ENCODE measurements around the gene KCNQ1. TPM values are rescaled to one million over a fixed set of nuclear protein-coding genes. Genes with fewer than 3 reads are reported as not detected.

The KCNQ1 gene
- total and polyA plus RNA-seq, 2 donors (not counting 3 experiments of a cell fraction or from before 2014, with no cell fraction given), result 0.07 to 0.09 TPM

DNA sequence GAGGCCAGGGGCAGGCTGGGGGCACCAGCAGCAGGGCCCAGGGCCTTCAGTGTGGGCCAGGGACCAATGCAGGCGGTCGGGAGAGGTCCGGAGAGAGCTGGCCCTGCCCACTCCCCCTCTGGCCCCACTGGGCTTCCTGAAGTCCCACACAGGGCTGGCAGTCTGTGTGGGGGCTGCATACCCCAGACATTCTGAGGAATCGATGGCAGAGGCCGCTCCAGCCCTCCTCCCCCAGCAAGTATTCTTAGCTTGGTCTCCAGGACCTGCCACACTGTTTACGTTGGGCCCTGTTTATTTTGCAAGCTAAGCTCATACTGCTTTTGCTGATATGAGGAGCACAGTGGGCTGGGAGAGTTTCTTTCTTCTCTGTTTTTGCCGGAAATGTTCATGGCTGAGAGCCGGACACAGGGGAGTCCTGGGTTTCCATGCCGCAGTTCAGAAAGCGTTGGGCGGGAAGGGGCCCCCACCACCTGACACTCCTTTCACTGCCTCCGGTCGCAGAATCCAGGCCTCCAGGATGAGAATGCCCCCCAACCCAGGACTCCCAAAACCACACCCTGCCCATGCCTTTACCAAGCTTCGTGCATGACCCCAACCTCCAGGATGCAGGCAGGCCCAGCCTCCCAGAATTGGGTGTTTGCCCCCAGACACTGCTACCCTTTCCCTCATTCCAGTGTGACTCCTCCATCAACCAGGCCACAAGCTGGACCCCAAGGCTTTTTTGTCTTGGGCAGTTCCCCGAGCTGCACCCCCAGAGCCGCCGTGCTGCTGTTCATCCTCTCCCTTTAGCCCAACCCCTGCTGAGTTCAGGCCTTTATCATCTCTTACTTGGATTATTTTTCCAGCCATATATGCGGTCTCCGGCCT lies 336.8 kb downstream of the KCNQ1 start:
- intact Hi-C loops (cut with micrococcal nuclease), result no loop called here
- no peak overlapping the region for H3K27ac ChIP-seq (ENCODE audit: insufficient read depth, low read depth, low read length)
- no peak for FAIRE-seq

DNA sequence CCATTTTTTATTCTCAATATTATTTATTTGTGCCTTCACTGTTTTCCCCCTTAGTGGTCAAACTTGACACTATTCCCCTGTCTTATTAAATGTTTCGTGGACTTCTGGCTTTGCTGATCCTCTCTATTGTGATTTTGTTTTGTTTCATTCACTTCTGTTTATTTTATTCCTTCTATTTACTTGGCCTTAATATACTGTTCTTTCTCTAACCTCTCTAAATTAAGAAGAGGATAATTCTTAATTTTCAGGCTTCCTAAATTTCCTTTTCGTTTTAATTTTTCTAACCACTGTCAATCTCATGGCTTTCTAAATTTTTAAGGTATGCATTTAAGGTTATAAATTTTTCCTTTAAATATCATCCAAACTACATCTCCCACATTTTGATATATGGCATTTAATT lies 338.0 kb downstream of the KCNQ1 start:
- DNase-seq (ENCODE audit: low read depth, low spot score), result no peak
- no peak overlapping the region for H3K4me3 ChIP-seq (replicated peaks in 1 of 3; ENCODE audit: insufficient read depth in 1 of 3, low read depth in 1 of 3, low read length in 3 of 3)
- ChIA-PET CTCF (no interaction called here), POLR2A (no interaction called here)
- intact Hi-C loops (cut with micrococcal nuclease), result no loop called here
- H3K79me2 ChIP-seq (ENCODE audit: control insufficient read depth, insufficient read depth, low read length), result no peaks in the 10 kb centered on the region
- no peak overlapping the region for H3K27ac ChIP-seq (ENCODE audit: insufficient read depth, low read depth, low read length)
- H3K9me1 ChIP-seq (replicated peaks; ENCODE audit: control insufficient read depth, extremely low read depth, insufficient read depth, low read length), result no peaks in the 10 kb centered on the region
- no peaks in the 10 kb centered on the region for H3K36me3 ChIP-seq (ENCODE audit: control insufficient read depth in 2 of 2, extremely low read depth in 1 of 2, insufficient read depth in 2 of 2, low read length in 2 of 2)
- no peaks in the 10 kb centered on the region for H3K4me1 ChIP-seq (ENCODE audit: control insufficient read depth, extremely low read depth, insufficient read depth, low read length)
- dilution Hi-C loops (cut with MboI; ENCODE audit: extremely low pct_ligation_motif_present, low sequenced_read_pairs), result no loop called here
- no peak overlapping the region for H2AFZ ChIP-seq (ENCODE audit: low read depth, low read length)
- BruUV-seq (replicated peaks), result no TSS peak
- no peaks in the 10 kb centered on the region for H3K9me3 ChIP-seq (replicated peaks; ENCODE audit: control insufficient read depth, insufficient read depth, low read length)
- TF ChIP-seq, protein P1, sequence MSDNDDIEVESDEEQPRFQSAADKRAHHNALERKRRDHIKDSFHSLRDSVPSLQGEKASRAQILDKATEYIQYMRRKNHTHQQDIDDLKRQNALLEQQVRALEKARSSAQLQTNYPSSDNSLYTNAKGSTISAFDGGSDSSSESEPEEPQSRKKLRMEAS (IDR thresholded peaks at IDR 0.05; ENCODE audit: insufficient read depth, insufficient read length), result no peak
- no peak for TF ChIP-seq JUN (IDR thresholded peaks at IDR 0.05; ENCODE audit: borderline replicate concordance, insufficient read depth, insufficient read length, low read depth)
- no peak for TF ChIP-seq POLR2AphosphoS5 (IDR thresholded peaks at IDR 0.05; ENCODE audit: insufficient read depth, low read depth, low read length)
- TF ChIP-seq MYC (IDR thresholded peaks at IDR 0.05; ENCODE audit: low read depth, low read length), result no peak
- TF ChIP-seq GATA2 (IDR thresholded peaks at IDR 0.05; ENCODE audit: insufficient read depth, insufficient read length, low read depth, low read length), result no peak
- TF ChIP-seq FOS (IDR thresholded peaks at IDR 0.05; ENCODE audit: borderline replicate concordance, insufficient read depth, low read length), result no peak
- TF ChIP-seq, protein P2, sequence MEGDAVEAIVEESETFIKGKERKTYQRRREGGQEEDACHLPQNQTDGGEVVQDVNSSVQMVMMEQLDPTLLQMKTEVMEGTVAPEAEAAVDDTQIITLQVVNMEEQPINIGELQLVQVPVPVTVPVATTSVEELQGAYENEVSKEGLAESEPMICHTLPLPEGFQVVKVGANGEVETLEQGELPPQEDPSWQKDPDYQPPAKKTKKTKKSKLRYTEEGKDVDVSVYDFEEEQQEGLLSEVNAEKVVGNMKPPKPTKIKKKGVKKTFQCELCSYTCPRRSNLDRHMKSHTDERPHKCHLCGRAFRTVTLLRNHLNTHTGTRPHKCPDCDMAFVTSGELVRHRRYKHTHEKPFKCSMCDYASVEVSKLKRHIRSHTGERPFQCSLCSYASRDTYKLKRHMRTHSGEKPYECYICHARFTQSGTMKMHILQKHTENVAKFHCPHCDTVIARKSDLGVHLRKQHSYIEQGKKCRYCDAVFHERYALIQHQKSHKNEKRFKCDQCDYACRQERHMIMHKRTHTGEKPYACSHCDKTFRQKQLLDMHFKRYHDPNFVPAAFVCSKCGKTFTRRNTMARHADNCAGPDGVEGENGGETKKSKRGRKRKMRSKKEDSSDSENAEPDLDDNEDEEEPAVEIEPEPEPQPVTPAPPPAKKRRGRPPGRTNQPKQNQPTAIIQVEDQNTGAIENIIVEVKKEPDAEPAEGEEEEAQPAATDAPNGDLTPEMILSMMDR (IDR thresholded peaks at IDR 0.05; ENCODE audit: extremely low read depth in 1 of 2, insufficient read depth in 1 of 2, low read depth in 1 of 2, low read length in 2 of 2), result no peak
- no peak for TF ChIP-seq POLR2A (IDR thresholded peaks at IDR 0.05; ENCODE audit: low read depth, low read length)
- no peak for TF ChIP-seq EZH2 (IDR thresholded peaks at IDR 0.05; ENCODE audit: borderline replicate concordance, low read depth, low read length, severe bottlenecking)
- no peak overlapping the region for H3K9ac ChIP-seq (replicated peaks; ENCODE audit: extremely low read depth, insufficient read depth, low read length)
- H4K20me1 ChIP-seq (replicated peaks; ENCODE audit: control insufficient read depth, extremely low read depth, insufficient read depth, low read length), result no peaks in the 10 kb centered on the region
- H3K27me3 ChIP-seq (ENCODE audit: control insufficient read depth in 2 of 2, insufficient read depth in 2 of 2, low read length in 2 of 2), result no peaks in the 10 kb centered on the region
- no peak for FAIRE-seq
- H3K4me2 ChIP-seq (ENCODE audit: insufficient read depth, low read length), result no peak overlapping the region

More for the DNA sequence above, 336.8 kb downstream of the KCNQ1 start:
- Histone ChIP-seq H3K9me1 (replicated peaks; ENCODE audit: control insufficient read depth, extremely low read depth, insufficient read depth, low read length) (no peaks in the 10 kb centered on the region), H3K9ac (replicated peaks; ENCODE audit: extremely low read depth, insufficient read depth, low read length) (no peak overlapping the region), H3K4me3 (replicated peaks in 1 of 3; ENCODE audit: insufficient read depth in 1 of 3, low read depth in 1 of 3, low read length in 3 of 3) (no peak overlapping the region), H3K27me3 (ENCODE audit: control insufficient read depth in 2 of 2, insufficient read depth in 2 of 2, low read length in 2 of 2) (no peaks in the 10 kb centered on the region), H2AFZ (ENCODE audit: low read depth, low read length) (no peak overlapping the region), H3K9me3 (replicated peaks; ENCODE audit: control insufficient read depth, insufficient read depth, low read length) (no peaks in the 10 kb centered on the region), H3K36me3 (ENCODE audit: control insufficient read depth in 2 of 2, extremely low read depth in 1 of 2, insufficient read depth in 2 of 2, low read length in 2 of 2) (no peaks in the 10 kb centered on the region), H3K4me1 (ENCODE audit: control insufficient read depth, extremely low read depth, insufficient read depth, low read length) (no peaks in the 10 kb centered on the region), H4K20me1 (replicated peaks; ENCODE audit: control insufficient read depth, extremely low read depth, insufficient read depth, low read length) (no peaks in the 10 kb centered on the region), H3K79me2 (ENCODE audit: control insufficient read depth, insufficient read depth, low read length) (no peaks in the 10 kb centered on the region), H3K4me2 (ENCODE audit: insufficient read depth, low read length) (no peak overlapping the region)
- DNase-seq (ENCODE audit: low read depth, low spot score), result peak; percentile 12
- ChIA-PET CTCF (no interaction called here), POLR2A (no interaction called here)
- TF ChIP-seq MYC (IDR thresholded peaks at IDR 0.05; ENCODE audit: low read depth, low read length), result no peak
- dilution Hi-C loops (cut with MboI; ENCODE audit: extremely low pct_ligation_motif_present, low sequenced_read_pairs), result no loop called here
- BruUV-seq (replicated peaks), result no TSS peak
